Lung (tissue), 12 donors: Measurements from ENCODE around the gene CASP3. TPM values are rescaled to one million over a fixed set of nuclear protein-coding genes. Genes with fewer than 3 reads are reported as not detected.

Source experiments
- ATAC-seq: fragments of 200-7000 bp; cut with Tn5 transposase; one replicate; pipeline ENCODE4 v1.9.1; 2020; ENCODE audit warnings: moderate number of reproducible peaks; ENCODE audit not compliant: insufficient read depth, low FRiP score
- DNase-seq, 3 donors: peaks; one replicate each; pipeline ENCODE4 v3.0.0-alpha.2; 2013 to 2017
- H3K27ac ChIP-seq, 2 donors: one replicate each; pipeline ENCODE4 v1.5.1; 2013; ENCODE audit warnings: mild to moderate bottlenecking in 2 of 2, moderate library complexity in 2 of 2, control low read depth in 1 of 2, inconsistent platforms in 1 of 2, low read depth in 1 of 2, low read length in 1 of 2
- H3K27me3 ChIP-seq, 3 donors: one replicate each; pipeline ENCODE4 v1.5.1; 2013; ENCODE audit warnings: low read length in 2 of 3; ENCODE audit not compliant: control insufficient read depth in 3 of 3, insufficient read depth in 3 of 3
- H3K36me3 ChIP-seq, 4 donors: one replicate each; pipeline ENCODE4 v1.5.1; 2013; ENCODE audit warnings: low read length in 4 of 4, mild to moderate bottlenecking in 1 of 4, moderate library complexity in 1 of 4; ENCODE audit not compliant: control insufficient read depth in 4 of 4, insufficient read depth in 4 of 4
- H3K4me1 ChIP-seq, 5 donors: one replicate each; pipeline ENCODE4 v1.5.1; 2013; ENCODE audit warnings: low read length in 5 of 5, mild to moderate bottlenecking in 2 of 5, moderate library complexity in 1 of 5; ENCODE audit not compliant: control insufficient read depth in 5 of 5, insufficient read depth in 5 of 5
- H3K4me3 ChIP-seq: one replicate; pipeline ENCODE4 v1.5.1; 2013; ENCODE audit warnings: mild to moderate bottlenecking, control low read depth, moderate library complexity
- H3K9ac ChIP-seq, 2 donors: one replicate each; pipeline ENCODE4 v1.5.1; 2013; ENCODE audit warnings: low read length in 2 of 2, control low read depth in 1 of 2; ENCODE audit not compliant: insufficient read depth in 1 of 2
- H3K9me3 ChIP-seq, 4 donors: one replicate each; pipeline ENCODE4 v1.5.1; 2013; ENCODE audit warnings: low read length in 3 of 4, mild to moderate bottlenecking in 1 of 4, moderate library complexity in 1 of 4; ENCODE audit not compliant: control insufficient read depth in 4 of 4, insufficient read depth in 3 of 4
- WGBS, 2 donors: extraction: QIAGEN DNeasy Blood & Tissue Kit; methylation state at CpG; one replicate each; pipeline ENCODE4 v1.1.7; 2013; 5-methylcytosine and 5-hydroxymethylcytosine counted together
- polyA plus RNA-seq, 2 donors: library from polyadenylated mRNA; stranded (reverse); fragments of 200-250 nt; gene quantifications; one replicate each; pipeline ENCODE4 v1.2.1, GENCODE V29; 2013
- total RNA-seq, 2 donors: library from RNA; depleted of rRNA in 1 of 2; stranded (reverse); fragments of >200 nt in 1 of 2; gene quantifications; one replicate each; pipeline ENCODE4 v1.2.1, GENCODE V29; 2014 to 2021
- TF ChIP-seq, protein P1 (sequence below): IDR thresholded peaks from 2 replicates; pipeline ENCODE4 v1.5.1; 2012; ENCODE audit warnings: mild to moderate bottlenecking; ENCODE audit errors: control extremely low read depth, extremely low read depth
- donor health status: control.
- donor health status: control.
- donor health status: Bipolar disorder and iron deficiency.
- donor health status: healthy.
- donor health status: DM: yes; HTN: yes; CAD: no.

Gene CASP3
- total and polyA plus RNA-seq, 4 donors: 9.3 to 30.4 (median 16.7) TPM

GRCh38 chr4:184598753-184599491, 50.3 kb downstream of the CASP3 start:
- 77 to 85% methylated on average over 12 of the region's 12 CpGs for WGBS, 2 donors
- Histone ChIP-seq H3K9me3 (peaks cover 0 to 3% (median 0%) of the 10 kb centered on the region in 4 donors), H3K4me3 (no peak overlapping the region), H3K27me3 (no peaks in the 10 kb centered on the region), H3K4me1 (peaks cover 0 to 3% (median 0%) of the 10 kb centered on the region in 5 donors), H3K36me3 (no peaks in the 10 kb centered on the region), H3K9ac (no peak overlapping the region), H3K27ac (no peak overlapping the region)
- TF ChIP-seq, protein P1, sequence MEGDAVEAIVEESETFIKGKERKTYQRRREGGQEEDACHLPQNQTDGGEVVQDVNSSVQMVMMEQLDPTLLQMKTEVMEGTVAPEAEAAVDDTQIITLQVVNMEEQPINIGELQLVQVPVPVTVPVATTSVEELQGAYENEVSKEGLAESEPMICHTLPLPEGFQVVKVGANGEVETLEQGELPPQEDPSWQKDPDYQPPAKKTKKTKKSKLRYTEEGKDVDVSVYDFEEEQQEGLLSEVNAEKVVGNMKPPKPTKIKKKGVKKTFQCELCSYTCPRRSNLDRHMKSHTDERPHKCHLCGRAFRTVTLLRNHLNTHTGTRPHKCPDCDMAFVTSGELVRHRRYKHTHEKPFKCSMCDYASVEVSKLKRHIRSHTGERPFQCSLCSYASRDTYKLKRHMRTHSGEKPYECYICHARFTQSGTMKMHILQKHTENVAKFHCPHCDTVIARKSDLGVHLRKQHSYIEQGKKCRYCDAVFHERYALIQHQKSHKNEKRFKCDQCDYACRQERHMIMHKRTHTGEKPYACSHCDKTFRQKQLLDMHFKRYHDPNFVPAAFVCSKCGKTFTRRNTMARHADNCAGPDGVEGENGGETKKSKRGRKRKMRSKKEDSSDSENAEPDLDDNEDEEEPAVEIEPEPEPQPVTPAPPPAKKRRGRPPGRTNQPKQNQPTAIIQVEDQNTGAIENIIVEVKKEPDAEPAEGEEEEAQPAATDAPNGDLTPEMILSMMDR: no peak
- DNase-seq: peak in 1 of 3 donors; percentile 10
- no peak for ATAC-seq

GRCh38 chr4:184596617-184597185, 52.5 kb downstream of the CASP3 start:
- TF ChIP-seq, protein P1: no peak
- no peak overlapping the region for H3K27ac ChIP-seq
- peaks cover 0 to 3% (median 0%) of the 10 kb centered on the region in 4 donors for H3K9me3 ChIP-seq
- H3K36me3 ChIP-seq: no peaks in the 10 kb centered on the region
- no peaks in the 10 kb centered on the region for H3K27me3 ChIP-seq
- 68 to 82% methylated on average over 5 of the region's 5 CpGs for WGBS, 2 donors
- ATAC-seq (no peak), DNase-seq (no peak)
- H3K4me1 ChIP-seq: peaks cover 0 to 3% (median 0%) of the 10 kb centered on the region in 5 donors
- H3K4me3 ChIP-seq: no peak overlapping the region
- no peak overlapping the region for H3K9ac ChIP-seq

DNA sequence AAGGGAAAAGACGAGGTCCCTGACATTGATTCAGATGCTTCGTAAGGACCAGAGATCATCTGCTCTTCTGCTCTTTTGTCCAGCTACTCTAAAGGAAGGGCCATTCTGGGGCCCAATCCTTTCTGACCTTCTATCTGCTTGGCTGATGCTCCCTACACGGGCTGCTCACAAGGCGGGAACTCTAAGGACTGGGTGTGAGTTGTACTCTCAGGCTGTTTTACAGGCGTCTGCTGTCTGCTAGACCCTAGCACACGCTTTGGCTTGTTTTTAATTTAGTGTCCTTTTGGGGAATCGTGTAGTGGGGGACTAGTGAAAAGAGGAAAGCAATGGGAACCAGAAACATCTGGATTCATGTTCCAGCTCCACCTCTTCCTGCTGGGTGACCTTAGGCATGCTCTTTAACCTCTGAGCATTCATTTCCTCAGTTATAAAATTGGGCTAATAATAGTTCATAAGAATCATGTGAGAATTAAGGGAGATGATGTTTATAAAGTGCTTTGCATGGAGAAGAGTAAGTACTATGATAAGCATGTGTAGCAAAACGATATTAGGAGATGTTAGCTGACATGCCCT, 53.1 kb downstream of the CASP3 start:
- no peak for ATAC-seq
- Histone ChIP-seq H3K9me3 (peaks cover 0 to 3% (median 0%) of the 10 kb centered on the region in 4 donors), H3K27ac (no peak overlapping the region), H3K4me1 (peaks cover 0 to 3% (median 0%) of the 10 kb centered on the region in 5 donors), H3K9ac (no peak overlapping the region), H3K4me3 (no peak overlapping the region), H3K36me3 (no peaks in the 10 kb centered on the region), H3K27me3 (no peaks in the 10 kb centered on the region)
- TF ChIP-seq, protein P1: no peak
- 76 to 83% methylated on average over 7 to 8 of the region's 8 CpGs for WGBS, 2 donors
- DNase-seq: peak in 1 of 3 donors; percentile 11
